Omental fat pad (tissue), 4 donors: Measurements from ENCODE around the gene TMEM37. TPM values are rescaled to one million over a fixed set of nuclear protein-coding genes. Genes with fewer than 3 reads are reported as not detected.
A peak's percentile ranks its signal among the peaks of the same experiment; 100 is the strongest.
"Not testable (repeated sequence)": the region's sequence is repeated elsewhere in the genome, so short reads cannot be mapped to it uniquely, and the experiment has no call there.

ENCODE experiments used
- ATAC-seq: fragments of 150-250 bp; one replicate; pipeline ENCODE4 v1.9.1; 2016; ENCODE audit warnings: mild to moderate bottlenecking, moderate library complexity; ENCODE audit not compliant: low FRiP score
- DNase-seq: peaks from one replicate; pipeline ENCODE4 v3.0.0-alpha.2; 2019; ENCODE audit warnings: low spot score
- total RNA-seq, 4 donors: library from RNA; depleted of rRNA; stranded (reverse); fragments of >200 nt; gene quantifications; one replicate each; pipeline ENCODE4 v1.1.0, GENCODE V29; 2016
- TF ChIP-seq, protein P1 (sequence below), 3 donors: fragments of 450-650 bp; IDR thresholded peaks; one replicate each; pipeline ENCODE4 v1.5.1; 2016 to 2017; ENCODE audit warnings: antibody characterized with exemption in 3 of 3, mild to moderate bottlenecking in 3 of 3, moderate library complexity in 2 of 3

Gene TMEM37
- total RNA-seq, 4 donors from 2014 or later = 11.3 to 27.8 (median 25.9) TPM

DNA sequence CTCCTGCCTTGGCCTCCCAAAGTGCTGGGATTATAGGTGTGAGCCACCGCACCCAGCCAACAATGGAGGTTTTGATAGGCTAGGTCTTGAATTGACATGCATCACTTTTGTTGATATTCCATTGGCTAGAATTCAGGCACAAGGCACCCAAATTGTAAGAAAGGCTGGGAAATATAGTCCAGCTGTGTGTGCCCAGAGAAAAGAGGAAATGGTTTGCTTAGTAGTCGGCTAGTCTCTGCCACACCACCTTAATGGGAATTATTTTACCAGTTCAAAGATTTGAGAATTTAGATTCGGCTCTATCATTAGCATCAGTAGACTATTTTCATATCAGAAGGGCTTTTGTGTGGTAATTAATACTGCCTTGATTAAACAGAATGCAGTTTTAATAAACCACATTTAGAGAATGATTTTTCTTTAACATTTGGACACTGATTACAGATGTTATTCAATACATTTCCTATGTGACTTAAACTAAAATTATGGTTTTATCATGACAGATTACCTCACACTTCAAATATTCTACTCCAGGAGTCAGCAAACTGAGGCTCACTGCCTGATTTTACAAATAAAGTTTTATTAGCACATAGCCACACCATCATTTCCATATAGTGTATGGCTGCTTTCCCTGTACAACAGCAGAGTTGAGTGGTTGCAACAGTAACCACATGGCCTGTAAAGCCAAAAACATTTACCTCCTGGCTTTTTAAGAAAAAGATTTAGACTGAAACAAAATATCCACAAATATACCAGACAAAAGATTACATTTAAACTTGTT lies 37.5 kb upstream of the TMEM37 start:
- TF ChIP-seq, protein P1, sequence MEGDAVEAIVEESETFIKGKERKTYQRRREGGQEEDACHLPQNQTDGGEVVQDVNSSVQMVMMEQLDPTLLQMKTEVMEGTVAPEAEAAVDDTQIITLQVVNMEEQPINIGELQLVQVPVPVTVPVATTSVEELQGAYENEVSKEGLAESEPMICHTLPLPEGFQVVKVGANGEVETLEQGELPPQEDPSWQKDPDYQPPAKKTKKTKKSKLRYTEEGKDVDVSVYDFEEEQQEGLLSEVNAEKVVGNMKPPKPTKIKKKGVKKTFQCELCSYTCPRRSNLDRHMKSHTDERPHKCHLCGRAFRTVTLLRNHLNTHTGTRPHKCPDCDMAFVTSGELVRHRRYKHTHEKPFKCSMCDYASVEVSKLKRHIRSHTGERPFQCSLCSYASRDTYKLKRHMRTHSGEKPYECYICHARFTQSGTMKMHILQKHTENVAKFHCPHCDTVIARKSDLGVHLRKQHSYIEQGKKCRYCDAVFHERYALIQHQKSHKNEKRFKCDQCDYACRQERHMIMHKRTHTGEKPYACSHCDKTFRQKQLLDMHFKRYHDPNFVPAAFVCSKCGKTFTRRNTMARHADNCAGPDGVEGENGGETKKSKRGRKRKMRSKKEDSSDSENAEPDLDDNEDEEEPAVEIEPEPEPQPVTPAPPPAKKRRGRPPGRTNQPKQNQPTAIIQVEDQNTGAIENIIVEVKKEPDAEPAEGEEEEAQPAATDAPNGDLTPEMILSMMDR (IDR thresholded peaks at IDR 0.05) = no peak
- no peak for DNase-seq

DNA sequence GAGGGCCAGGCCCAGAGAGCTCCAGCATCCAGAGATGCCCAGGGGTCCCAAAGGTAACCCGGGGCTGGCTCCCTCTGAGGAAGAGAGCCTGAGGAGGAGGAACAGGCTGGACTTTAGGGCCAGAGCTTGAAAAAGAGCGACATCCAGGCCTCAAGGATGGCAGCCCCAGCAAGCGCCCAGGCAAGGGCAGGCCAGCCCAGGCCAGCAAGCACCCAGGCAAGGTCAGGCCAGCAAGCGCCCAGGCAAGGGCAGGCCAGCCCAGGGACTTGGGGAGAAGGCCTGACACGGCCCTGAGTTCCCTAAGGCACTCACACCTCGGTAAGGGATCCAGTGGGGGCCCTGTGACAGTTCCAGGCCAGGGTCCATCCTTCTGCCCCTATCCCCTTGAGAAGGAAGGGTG lies 34.5 kb upstream of the TMEM37 start:
- DNase-seq = no peak
- TF ChIP-seq, protein P1 (IDR thresholded peaks at IDR 0.05) = no peak
- no peak for ATAC-seq

More for the DNA sequence above, 37.5 kb upstream of the TMEM37 start:
- no peak for ATAC-seq

DNA sequence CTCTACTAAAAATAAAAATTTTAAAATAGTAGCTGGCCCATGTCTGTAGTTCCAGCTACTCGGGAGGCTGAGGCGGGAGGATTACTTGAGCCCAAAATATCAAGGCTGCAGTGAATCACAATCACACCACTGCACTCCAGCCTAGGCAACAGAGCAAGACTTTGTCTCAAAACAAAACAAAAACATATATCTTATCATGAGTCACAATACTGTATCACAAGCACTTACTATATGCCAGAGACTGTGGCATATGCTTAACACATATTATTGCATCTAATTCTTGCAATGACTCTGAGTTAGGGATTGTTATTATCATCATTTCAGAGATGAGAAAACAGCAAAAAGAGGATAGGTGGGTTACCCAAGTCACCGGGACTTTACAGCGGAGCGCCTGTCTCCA lies 29.5 kb upstream of the TMEM37 start:
- no peak for ATAC-seq

DNA sequence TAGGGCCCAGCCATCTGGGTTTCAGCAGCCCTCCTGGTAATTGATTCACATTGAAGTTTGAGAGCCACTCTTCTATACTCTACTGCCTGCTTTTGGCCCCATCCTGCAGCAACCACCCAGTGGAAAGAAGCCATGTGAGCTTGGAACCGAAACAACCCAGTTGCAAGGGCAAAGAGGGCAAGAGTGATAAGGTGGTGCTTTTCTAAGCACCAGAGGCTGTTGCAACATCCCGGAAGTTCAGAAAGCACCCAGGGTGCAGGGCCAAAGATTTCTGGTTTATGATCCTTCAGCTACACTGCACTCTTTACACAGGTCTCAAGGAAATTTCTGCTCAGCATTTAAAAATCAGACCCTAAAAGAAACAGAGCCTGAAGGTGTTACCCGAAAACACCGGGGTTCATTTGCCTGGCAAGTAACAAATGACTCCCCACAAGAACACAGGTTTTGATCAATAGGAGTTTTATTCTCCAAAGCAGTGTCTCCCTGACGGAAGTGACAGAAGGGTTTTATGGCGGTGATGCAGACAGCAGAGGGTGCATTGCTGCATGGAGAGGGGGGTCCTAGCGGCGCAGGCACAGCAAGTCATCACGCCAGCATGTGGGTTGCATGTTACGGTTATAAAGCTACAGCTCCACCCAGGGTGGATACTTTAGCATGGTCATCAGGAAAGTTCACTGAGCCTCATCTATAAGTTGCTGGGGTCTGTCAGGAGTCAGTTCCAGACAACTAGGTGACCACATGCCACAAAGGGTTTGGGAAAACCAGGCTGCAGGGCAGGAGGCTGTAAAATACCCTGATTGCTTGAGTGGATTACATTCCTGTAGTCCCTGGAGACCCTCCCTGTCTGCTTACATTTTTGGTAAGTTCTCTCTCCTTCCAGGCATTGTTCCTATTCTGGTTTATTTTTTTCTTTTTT lies 28.8 kb upstream of the TMEM37 start:
- DNase-seq (no peak), ATAC-seq (no peak)
- TF ChIP-seq, protein P1 (IDR thresholded peaks at IDR 0.05) = no peak

More for the DNA sequence above, 29.5 kb upstream of the TMEM37 start:
- TF ChIP-seq, protein P1 (IDR thresholded peaks at IDR 0.05) = no peak
- DNase-seq = no peak

DNA sequence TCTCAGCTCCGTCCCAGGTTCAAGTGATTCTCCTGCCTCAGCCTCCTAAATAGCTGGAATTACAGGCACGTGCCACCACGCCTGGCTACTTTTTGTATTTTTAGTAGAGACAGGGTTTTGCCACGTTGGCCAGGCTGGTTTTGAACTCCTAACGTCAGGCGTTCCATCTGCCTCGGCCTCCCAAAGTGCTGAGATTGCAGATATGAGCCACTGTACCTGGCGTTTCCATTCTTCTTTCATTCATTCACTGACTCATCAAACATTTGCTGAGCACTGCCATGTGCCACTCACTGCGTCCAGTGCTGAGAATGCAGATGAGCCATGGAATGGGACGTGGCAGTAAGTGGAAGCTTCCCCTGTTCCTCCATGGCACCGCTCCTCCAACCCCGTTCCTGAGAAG lies 28.0 kb upstream of the TMEM37 start:
- ATAC-seq, DNase-seq: not testable (repeated sequence)

DNA sequence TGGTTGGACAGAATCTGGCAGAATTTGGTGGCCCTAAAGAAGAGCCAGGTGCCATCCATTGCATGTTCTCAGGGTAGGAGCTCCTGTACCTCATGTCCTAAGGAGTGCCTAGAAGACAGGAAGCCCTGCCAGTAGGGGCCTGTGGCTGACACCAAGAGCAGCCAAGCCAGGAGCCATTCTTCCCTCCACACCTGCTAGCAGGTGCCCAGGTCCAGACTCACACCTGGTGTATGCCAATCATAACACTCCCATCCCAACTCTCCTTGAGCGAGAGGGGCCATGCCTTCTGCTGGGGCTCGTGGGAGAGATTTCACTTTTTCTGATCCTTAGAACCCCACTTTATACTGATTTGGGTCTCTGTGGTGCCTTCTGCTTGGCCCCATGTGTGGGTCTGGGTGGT lies 26.5 kb upstream of the TMEM37 start:
- TF ChIP-seq, protein P1 (IDR thresholded peaks at IDR 0.05) = no peak
- DNase-seq (no peak), ATAC-seq (no peak)

DNA sequence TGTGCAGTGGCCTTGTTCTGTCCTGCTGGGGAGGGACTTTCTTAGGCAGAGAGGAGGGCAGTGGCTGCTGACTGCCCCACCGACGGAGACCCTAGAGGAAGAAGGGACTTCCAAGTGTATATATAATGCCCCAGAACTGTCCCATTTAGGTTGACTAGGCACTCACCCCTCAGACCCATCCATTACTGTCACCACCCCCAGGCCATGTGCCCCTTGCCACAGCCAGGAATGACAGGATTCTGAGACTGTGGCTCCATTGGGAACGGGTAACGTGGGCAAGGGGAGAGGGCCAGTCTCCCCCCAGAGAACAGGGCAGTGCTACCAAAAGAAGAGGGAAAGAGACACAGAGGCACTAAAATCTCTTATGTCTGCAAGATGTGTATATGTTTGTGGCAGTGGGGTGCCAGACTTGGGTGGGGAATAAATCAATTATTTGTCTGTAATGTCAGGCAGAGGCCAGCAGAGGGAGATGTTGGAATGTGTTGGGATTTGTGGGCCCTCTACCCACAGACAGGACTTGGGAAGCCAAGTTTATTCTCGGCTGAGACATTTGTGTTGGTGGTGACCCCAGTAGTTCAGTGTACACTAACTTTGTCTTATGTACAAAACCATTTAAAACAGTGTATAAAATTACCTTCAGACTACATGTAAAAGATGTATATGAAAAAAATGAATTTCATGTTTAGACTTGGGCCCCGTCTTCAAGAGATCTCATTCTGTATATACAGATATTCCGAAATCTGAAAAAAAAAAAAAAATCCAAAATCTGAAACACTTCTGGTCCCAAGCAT lies 24.0 kb upstream of the TMEM37 start:
- TF ChIP-seq, protein P1 (IDR thresholded peaks at IDR 0.05) = peak in 1 of 3 donors; percentile 65
- ATAC-seq (peak; percentile 70), DNase-seq (no peak)
